Measurements from ENCODE around the gene PLPPR1. TPM values are rescaled to one million over a fixed set of nuclear protein-coding genes. Genes with fewer than 3 reads are reported as not detected.

PLPPR1 gene
- total and polyA plus RNA-seq, 2 donors (not counting 3 experiments of a cell fraction or from before 2014, with no cell fraction given) = 0.18 to 0.50 TPM

DNA sequence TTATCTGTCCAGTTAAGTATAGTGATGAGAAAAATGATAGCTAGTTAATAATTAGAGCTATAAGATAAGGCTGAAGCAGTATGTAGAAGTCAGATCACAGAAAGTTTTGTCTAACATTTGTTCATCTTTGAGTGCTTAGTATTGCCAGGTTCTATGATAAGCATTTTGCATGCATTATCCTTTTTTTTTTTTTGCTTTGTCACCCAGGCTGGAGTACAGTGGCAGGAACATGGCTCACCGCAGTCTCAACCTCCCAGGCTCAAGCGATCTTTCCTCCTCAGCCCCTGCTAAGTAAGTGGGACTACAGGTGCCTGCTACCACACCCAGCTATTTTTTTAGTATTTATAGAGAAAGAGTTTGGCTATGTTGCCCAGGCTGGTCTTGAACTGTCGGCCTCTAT is 338.8 kb downstream of the PLPPR1 start:
- TF ChIP-seq MYC (IDR thresholded peaks at IDR 0.05; ENCODE audit: low read depth, low read length) = no peak
- TF ChIP-seq GATA2 (IDR thresholded peaks at IDR 0.05; ENCODE audit: insufficient read depth, insufficient read length, low read depth, low read length) = no peak
- no peak for TF ChIP-seq EZH2 (IDR thresholded peaks at IDR 0.05; ENCODE audit: borderline replicate concordance, low read depth, low read length, severe bottlenecking)
- no peak for TF ChIP-seq FOS (IDR thresholded peaks at IDR 0.05; ENCODE audit: borderline replicate concordance, insufficient read depth, low read length)
- no peak for TF ChIP-seq POLR2AphosphoS5 (IDR thresholded peaks at IDR 0.05; ENCODE audit: insufficient read depth, low read depth, low read length)
- TF ChIP-seq, protein P1, sequence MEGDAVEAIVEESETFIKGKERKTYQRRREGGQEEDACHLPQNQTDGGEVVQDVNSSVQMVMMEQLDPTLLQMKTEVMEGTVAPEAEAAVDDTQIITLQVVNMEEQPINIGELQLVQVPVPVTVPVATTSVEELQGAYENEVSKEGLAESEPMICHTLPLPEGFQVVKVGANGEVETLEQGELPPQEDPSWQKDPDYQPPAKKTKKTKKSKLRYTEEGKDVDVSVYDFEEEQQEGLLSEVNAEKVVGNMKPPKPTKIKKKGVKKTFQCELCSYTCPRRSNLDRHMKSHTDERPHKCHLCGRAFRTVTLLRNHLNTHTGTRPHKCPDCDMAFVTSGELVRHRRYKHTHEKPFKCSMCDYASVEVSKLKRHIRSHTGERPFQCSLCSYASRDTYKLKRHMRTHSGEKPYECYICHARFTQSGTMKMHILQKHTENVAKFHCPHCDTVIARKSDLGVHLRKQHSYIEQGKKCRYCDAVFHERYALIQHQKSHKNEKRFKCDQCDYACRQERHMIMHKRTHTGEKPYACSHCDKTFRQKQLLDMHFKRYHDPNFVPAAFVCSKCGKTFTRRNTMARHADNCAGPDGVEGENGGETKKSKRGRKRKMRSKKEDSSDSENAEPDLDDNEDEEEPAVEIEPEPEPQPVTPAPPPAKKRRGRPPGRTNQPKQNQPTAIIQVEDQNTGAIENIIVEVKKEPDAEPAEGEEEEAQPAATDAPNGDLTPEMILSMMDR (IDR thresholded peaks at IDR 0.05; ENCODE audit: extremely low read depth in 1 of 2, insufficient read depth in 1 of 2, low read depth in 1 of 2, low read length in 2 of 2) = no peak
- TF ChIP-seq POLR2A (IDR thresholded peaks at IDR 0.05; ENCODE audit: low read depth, low read length) = no peak
- no TSS peak for BruUV-seq (replicated peaks)
- Histone ChIP-seq H3K27me3 (ENCODE audit: control insufficient read depth in 2 of 2, insufficient read depth in 2 of 2, low read length in 2 of 2) (no peaks in the 10 kb centered on the region), H2AFZ (ENCODE audit: low read depth, low read length) (no peak overlapping the region), H3K4me1 (ENCODE audit: control insufficient read depth, extremely low read depth, insufficient read depth, low read length) (no peaks in the 10 kb centered on the region), H3K79me2 (ENCODE audit: control insufficient read depth, insufficient read depth, low read length) (no peaks in the 10 kb centered on the region), H3K9me1 (replicated peaks; ENCODE audit: control insufficient read depth, extremely low read depth, insufficient read depth, low read length) (no peaks in the 10 kb centered on the region), H3K36me3 (ENCODE audit: control insufficient read depth in 2 of 2, extremely low read depth in 1 of 2, insufficient read depth in 2 of 2, low read length in 2 of 2) (no peaks in the 10 kb centered on the region), H3K9me3 (replicated peaks; ENCODE audit: control insufficient read depth, insufficient read depth, low read length) (no peaks in the 10 kb centered on the region), H3K9ac (replicated peaks; ENCODE audit: extremely low read depth, insufficient read depth, low read length) (no peak overlapping the region), H3K27ac (ENCODE audit: insufficient read depth, low read depth, low read length) (no peak overlapping the region), H4K20me1 (replicated peaks; ENCODE audit: control insufficient read depth, extremely low read depth, insufficient read depth, low read length) (no peaks in the 10 kb centered on the region), H3K4me2 (ENCODE audit: insufficient read depth, low read length) (no peak overlapping the region), H3K4me3 (replicated peaks in 1 of 3; ENCODE audit: insufficient read depth in 1 of 3, low read depth in 1 of 3, low read length in 3 of 3) (no peak overlapping the region)
- intact Hi-C loops (cut with micrococcal nuclease) (no loop called here), dilution Hi-C loops (cut with MboI; ENCODE audit: extremely low pct_ligation_motif_present, low sequenced_read_pairs) (no loop called here)
- FAIRE-seq (no peak), DNase-seq (ENCODE audit: low read depth, low spot score) (no peak)
- CTCF ChIA-PET = no interaction called here
- POLR2A ChIA-PET = no interaction called here

DNA sequence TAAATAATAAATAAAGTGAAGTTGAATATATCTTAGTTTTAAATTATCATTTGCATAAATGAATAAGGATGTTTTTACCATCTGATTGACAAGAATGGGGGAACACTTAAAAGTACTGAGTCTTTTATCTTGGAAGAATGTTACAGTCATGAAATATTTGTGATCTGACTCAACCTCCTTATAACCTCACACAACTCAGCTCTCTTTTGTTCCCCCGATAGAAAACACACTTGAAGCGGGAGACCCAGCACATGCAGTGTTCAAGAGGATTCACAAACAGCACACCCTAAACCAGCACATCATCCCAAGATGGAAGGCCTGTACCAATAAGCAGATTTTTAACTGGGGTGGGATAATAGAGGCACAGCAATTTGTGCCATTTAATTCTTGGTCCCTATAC is 340.8 kb downstream of the PLPPR1 start:
- Histone ChIP-seq H4K20me1 (replicated peaks; ENCODE audit: control insufficient read depth, extremely low read depth, insufficient read depth, low read length) (no peaks in the 10 kb centered on the region), H3K36me3 (ENCODE audit: control insufficient read depth in 2 of 2, extremely low read depth in 1 of 2, insufficient read depth in 2 of 2, low read length in 2 of 2) (no peaks in the 10 kb centered on the region), H3K4me1 (ENCODE audit: control insufficient read depth, extremely low read depth, insufficient read depth, low read length) (no peaks in the 10 kb centered on the region), H3K27ac (ENCODE audit: insufficient read depth, low read depth, low read length) (no peak overlapping the region), H3K4me2 (ENCODE audit: insufficient read depth, low read length) (no peak overlapping the region), H3K9ac (replicated peaks; ENCODE audit: extremely low read depth, insufficient read depth, low read length) (no peak overlapping the region), H3K27me3 (ENCODE audit: control insufficient read depth in 2 of 2, insufficient read depth in 2 of 2, low read length in 2 of 2) (peaks cover 0 to 2% of the 10 kb centered on the region in 2 experiments), H3K9me1 (replicated peaks; ENCODE audit: control insufficient read depth, extremely low read depth, insufficient read depth, low read length) (no peaks in the 10 kb centered on the region), H3K79me2 (ENCODE audit: control insufficient read depth, insufficient read depth, low read length) (no peaks in the 10 kb centered on the region), H3K9me3 (replicated peaks; ENCODE audit: control insufficient read depth, insufficient read depth, low read length) (no peaks in the 10 kb centered on the region), H3K4me3 (replicated peaks in 1 of 3; ENCODE audit: insufficient read depth in 1 of 3, low read depth in 1 of 3, low read length in 3 of 3) (no peak overlapping the region), H2AFZ (ENCODE audit: low read depth, low read length) (no peak overlapping the region)
- ChIA-PET CTCF (no interaction called here), POLR2A (no interaction called here)
- DNase-seq (ENCODE audit: low read depth, low spot score) (no peak), FAIRE-seq (no peak)
- BruUV-seq (replicated peaks) = no TSS peak
- intact Hi-C loops (cut with micrococcal nuclease) (no loop called here), dilution Hi-C loops (cut with MboI; ENCODE audit: extremely low pct_ligation_motif_present, low sequenced_read_pairs) (no loop called here)
- TF ChIP-seq, protein P1 (IDR thresholded peaks at IDR 0.05; ENCODE audit: extremely low read depth in 1 of 2, insufficient read depth in 1 of 2, low read depth in 1 of 2, low read length in 2 of 2) = no peak
- TF ChIP-seq GATA2 (IDR thresholded peaks at IDR 0.05; ENCODE audit: insufficient read depth, insufficient read length, low read depth, low read length) (no peak), JUN (IDR thresholded peaks at IDR 0.05; ENCODE audit: borderline replicate concordance, insufficient read depth, insufficient read length, low read depth) (no peak), POLR2A (IDR thresholded peaks at IDR 0.05; ENCODE audit: low read depth, low read length) (no peak), POLR2AphosphoS5 (IDR thresholded peaks at IDR 0.05; ENCODE audit: insufficient read depth, low read depth, low read length) (no peak), MYC (IDR thresholded peaks at IDR 0.05; ENCODE audit: low read depth, low read length) (no peak), EZH2 (IDR thresholded peaks at IDR 0.05; ENCODE audit: borderline replicate concordance, low read depth, low read length, severe bottlenecking) (no peak), FOS (IDR thresholded peaks at IDR 0.05; ENCODE audit: borderline replicate concordance, insufficient read depth, low read length) (no peak)
- TF ChIP-seq, protein P2, sequence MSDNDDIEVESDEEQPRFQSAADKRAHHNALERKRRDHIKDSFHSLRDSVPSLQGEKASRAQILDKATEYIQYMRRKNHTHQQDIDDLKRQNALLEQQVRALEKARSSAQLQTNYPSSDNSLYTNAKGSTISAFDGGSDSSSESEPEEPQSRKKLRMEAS (IDR thresholded peaks at IDR 0.05; ENCODE audit: insufficient read depth, insufficient read length) = no peak
